Skeletal muscle satellite cell (primary cell): ENCODE results near the gene CSNK1G1.
"Not testable (repeated sequence)": the region's sequence is repeated elsewhere in the genome, so short reads cannot be mapped to it uniquely, and the experiment has no call there.

Experiments
- H3K27me3 ChIP-seq: 2 replicates; pipeline ENCODE4 v1.7.0; 2013; ENCODE audit warnings: low read length; ENCODE audit not compliant: control insufficient read depth, insufficient read depth
- H3K36me3 ChIP-seq: 2 replicates; pipeline ENCODE4 v1.7.0; 2013; ENCODE audit warnings: mild to moderate bottlenecking, control low read depth, low read length; ENCODE audit not compliant: insufficient read depth
- H3K4me1 ChIP-seq: 2 replicates; pipeline ENCODE4 v1.7.0; 2013; ENCODE audit warnings: low read length; ENCODE audit not compliant: control insufficient read depth, insufficient read depth
- H3K4me2 ChIP-seq: 2 replicates; pipeline ENCODE4 v1.7.0; 2013; ENCODE audit warnings: mild to moderate bottlenecking, low read length
- H3K4me3 ChIP-seq: 2 replicates; pipeline ENCODE4 v1.7.0; 2013; ENCODE audit warnings: low read length
- H3K9ac ChIP-seq: 2 replicates; pipeline ENCODE4 v1.7.0; 2013; ENCODE audit warnings: mild to moderate bottlenecking, low read depth, low read length, moderate library complexity
- H3K9me3 ChIP-seq: replicated peaks from 2 replicates; pipeline ENCODE4 v1.7.0; 2013; ENCODE audit warnings: mild to moderate bottlenecking, control low read depth, low read length

CSNK1G1 gene

GRCh38 chr15:64133623-64134344 lies 222.2 kb downstream of the CSNK1G1 start:
- peaks cover 80% of the 10 kb centered on the region for H3K36me3 ChIP-seq
- H3K9me3 ChIP-seq, result no peaks in the 10 kb centered on the region

GRCh38 chr15:64132217-64132616 lies 223.8 kb downstream of the CSNK1G1 start:
- Histone ChIP-seq H3K4me2 (no peak overlapping the region), H3K9ac (no peak overlapping the region), H3K27me3 (no peaks in the 10 kb centered on the region), H3K4me1 (no peaks in the 10 kb centered on the region), H3K36me3 (peaks cover 78% of the 10 kb centered on the region), H3K4me3 (no peak overlapping the region), H3K9me3 (no peaks in the 10 kb centered on the region)

More at GRCh38 chr15:64133623-64134344, 222.2 kb downstream of the CSNK1G1 start:
- no peak overlapping the region for H3K9ac ChIP-seq
- H3K27me3 ChIP-seq, result no peaks in the 10 kb centered on the region
- H3K4me1 ChIP-seq, result no peaks in the 10 kb centered on the region
- no peak overlapping the region for H3K4me3 ChIP-seq
- H3K4me2 ChIP-seq, result no peak overlapping the region

GRCh38 chr15:64131547-64131946 lies 224.4 kb downstream of the CSNK1G1 start:
- Histone ChIP-seq H3K36me3 (peaks cover 75% of the 10 kb centered on the region), H3K27me3 (no peaks in the 10 kb centered on the region), H3K4me3 (no peak overlapping the region), H3K4me1 (no peaks in the 10 kb centered on the region), H3K4me2 (no peak overlapping the region), H3K9me3 (no peaks in the 10 kb centered on the region), H3K9ac (no peak overlapping the region)

DNA sequence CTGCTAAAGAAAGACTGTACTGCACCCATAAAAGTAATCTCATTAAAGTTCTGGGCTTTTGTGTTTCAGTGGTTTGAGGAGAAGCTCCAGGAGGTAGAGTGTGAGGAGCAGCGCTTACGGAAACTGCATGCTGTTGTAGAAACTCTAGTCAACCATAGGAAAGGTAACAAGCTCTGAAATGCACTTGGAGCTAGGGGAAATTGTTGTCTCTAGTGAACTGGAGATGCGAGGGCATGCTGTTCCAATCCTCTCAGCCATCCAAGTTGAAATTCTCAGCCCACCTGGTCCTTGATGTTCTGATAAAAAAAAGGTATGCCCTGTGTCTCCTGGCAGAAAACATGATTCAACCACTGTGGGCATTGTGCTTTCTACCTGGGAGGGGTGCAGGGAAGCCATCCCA lies 225.8 kb downstream of the CSNK1G1 start:
- Histone ChIP-seq H3K9me3 (no peaks in the 10 kb centered on the region), H3K36me3 (peaks cover 76% of the 10 kb centered on the region), H3K9ac (no peak overlapping the region), H3K27me3 (no peaks in the 10 kb centered on the region), H3K4me2 (no peak overlapping the region), H3K4me3 (no peak overlapping the region), H3K4me1 (no peaks in the 10 kb centered on the region)

DNA sequence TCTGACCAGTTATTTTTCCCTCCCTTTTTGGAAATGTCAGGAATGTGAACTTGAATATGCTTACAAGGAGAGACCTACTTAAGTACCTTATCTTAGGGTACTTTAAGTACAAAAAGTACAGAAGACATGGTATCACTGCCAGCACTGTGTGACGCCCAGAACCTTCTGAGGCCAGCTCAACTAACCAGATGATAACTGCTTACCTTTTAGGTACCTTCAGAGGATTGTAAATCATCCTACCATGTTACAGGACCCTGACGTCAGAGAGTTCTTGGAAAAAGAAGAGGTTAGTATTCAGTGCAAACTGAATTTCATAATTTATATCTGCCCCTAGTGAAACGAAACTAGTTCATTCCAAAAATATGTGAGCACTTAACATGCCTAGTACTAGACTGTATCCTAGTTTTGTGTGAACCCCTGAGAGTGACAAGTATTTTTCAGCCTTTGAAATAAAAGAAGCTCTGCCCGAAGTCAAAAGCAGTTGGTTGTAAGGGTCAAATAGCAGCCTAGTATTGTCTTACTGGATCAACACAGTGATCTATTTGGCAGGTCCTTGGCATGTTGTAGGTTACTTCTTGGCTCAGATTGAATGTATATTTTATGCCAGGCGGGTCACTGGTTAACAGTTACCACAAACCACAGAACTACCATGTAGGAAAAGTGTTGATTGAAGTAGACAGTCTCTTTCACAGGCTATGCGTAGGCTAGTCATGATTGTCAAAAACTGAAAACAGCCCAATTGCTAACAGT lies 228.3 kb downstream of the CSNK1G1 start:
- Histone ChIP-seq H3K9ac (no peak overlapping the region), H3K36me3 (peaks cover 78% of the 10 kb centered on the region), H3K4me2 (no peak overlapping the region), H3K9me3 (no peaks in the 10 kb centered on the region), H3K27me3 (no peaks in the 10 kb centered on the region), H3K4me3 (no peak overlapping the region), H3K4me1 (no peaks in the 10 kb centered on the region)

DNA sequence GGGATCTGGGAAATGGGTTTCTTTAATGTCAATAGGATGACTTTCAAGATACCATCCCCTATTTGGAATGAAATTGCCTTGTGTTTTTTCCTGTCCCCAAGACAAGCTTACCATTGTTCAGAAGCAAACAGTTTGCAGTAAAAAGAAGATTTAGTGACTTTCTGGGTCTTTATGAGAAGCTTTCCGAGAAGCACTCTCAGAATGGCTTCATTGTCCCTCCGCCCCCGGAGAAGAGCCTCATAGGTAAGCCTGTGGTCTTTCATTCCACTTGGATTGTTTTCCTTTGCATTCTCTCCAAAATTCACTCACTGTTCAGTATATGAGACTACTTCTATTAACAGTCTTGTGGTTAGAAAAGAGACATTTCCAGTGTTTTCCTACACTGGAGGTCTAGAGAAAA lies 230.0 kb downstream of the CSNK1G1 start:
- Histone ChIP-seq H3K4me2 (no peak overlapping the region), H3K4me1 (no peaks in the 10 kb centered on the region), H3K4me3 (no peak overlapping the region), H3K9ac (no peak overlapping the region), H3K9me3 (no peaks in the 10 kb centered on the region), H3K27me3 (no peaks in the 10 kb centered on the region), H3K36me3 (peaks cover 76% of the 10 kb centered on the region)

GRCh38 chr15:64122936-64123351 lies 233.0 kb downstream of the CSNK1G1 start:
- no peaks in the 10 kb centered on the region for H3K4me1 ChIP-seq
- no peak overlapping the region for H3K9ac ChIP-seq
- H3K27me3 ChIP-seq, result no peaks in the 10 kb centered on the region
- H3K9me3 ChIP-seq, result no peaks in the 10 kb centered on the region
- H3K4me2 ChIP-seq, result no peak overlapping the region
- no peak overlapping the region for H3K4me3 ChIP-seq
- H3K36me3 ChIP-seq, result peaks cover 78% of the 10 kb centered on the region

GRCh38 chr15:64122444-64122843 lies 233.5 kb downstream of the CSNK1G1 start:
- Histone ChIP-seq H3K27me3 (no peaks in the 10 kb centered on the region), H3K4me3 (no peak overlapping the region), H3K4me2 (no peak overlapping the region), H3K9me3 (no peaks in the 10 kb centered on the region), H3K9ac (no peak overlapping the region), H3K36me3 (peaks cover 73% of the 10 kb centered on the region), H3K4me1 (no peaks in the 10 kb centered on the region)

GRCh38 chr15:64121614-64122013 lies 234.4 kb downstream of the CSNK1G1 start:
- H3K4me3 ChIP-seq, result no peak overlapping the region
- no peaks in the 10 kb centered on the region for H3K4me1 ChIP-seq
- H3K27me3 ChIP-seq, result no peaks in the 10 kb centered on the region
- H3K36me3 ChIP-seq, result peaks cover 68% of the 10 kb centered on the region
- no peaks in the 10 kb centered on the region for H3K9me3 ChIP-seq
- H3K9ac ChIP-seq, result no peak overlapping the region
- no peak overlapping the region for H3K4me2 ChIP-seq

DNA sequence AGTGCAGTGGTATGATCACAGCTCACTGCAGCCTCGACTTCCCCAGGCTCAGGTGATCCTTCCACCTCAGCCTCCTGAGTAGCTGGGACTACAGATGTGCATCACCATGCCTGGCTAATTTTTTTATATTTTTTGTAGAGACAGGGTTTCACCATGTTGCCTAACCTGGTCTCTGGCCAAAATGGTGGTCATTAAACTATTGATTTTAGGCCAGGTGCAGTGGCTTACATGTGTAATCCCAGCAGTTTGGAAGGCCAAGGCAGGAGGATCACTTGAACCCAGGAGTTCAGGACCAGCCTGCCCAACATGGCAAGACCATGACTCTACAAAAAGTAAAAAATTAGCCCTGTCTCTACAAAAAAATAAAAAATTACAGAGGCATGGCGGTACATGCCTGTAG lies 235.7 kb downstream of the CSNK1G1 start:
- not testable (repeated sequence) for H3K4me2 ChIP-seq, H3K4me1 ChIP-seq, H3K27me3 ChIP-seq, H3K9me3 ChIP-seq, H3K4me3 ChIP-seq, H3K9ac ChIP-seq
- H3K36me3 ChIP-seq, result peaks cover 69% of the 10 kb centered on the region

DNA sequence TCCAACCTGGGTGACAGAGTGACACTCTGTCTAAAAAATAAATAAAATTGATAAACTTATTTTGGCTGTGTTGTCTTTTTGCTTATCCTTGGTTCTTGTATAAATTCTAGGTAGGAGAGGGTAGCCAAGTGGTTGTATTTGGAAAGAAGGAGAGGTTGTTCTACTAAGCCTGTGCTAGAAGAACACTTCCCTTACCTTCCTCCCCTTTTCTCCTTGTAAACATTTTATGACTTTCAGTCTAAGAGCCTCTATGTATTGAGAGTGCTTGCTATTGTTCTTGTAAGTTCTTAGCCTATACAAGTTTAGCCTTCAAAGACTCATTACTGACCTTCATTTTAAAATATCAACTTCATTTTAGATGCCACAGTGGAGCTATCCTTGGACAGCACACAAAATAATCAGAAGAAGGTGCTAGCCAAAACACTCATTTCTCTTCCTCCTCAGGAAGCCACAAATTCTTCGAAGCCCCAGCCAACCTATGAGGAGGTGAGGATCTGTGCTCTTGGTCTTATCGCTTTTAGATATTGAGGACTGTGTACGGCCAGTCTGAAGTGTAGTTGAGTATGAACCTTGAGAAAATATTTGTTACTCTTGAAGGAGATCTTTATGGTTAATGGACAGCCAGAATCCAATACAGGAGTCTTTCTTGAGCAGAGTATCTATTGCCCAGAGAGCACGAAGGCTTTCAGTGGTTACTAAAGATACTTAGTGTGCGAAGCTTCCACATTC lies 238.1 kb downstream of the CSNK1G1 start:
- Histone ChIP-seq H3K4me2 (no peak overlapping the region), H3K4me3 (no peak overlapping the region), H3K36me3 (peaks cover 70% of the 10 kb centered on the region), H3K4me1 (no peaks in the 10 kb centered on the region), H3K9me3 (no peaks in the 10 kb centered on the region), H3K27me3 (no peaks in the 10 kb centered on the region), H3K9ac (no peak overlapping the region)
